Measurements from ENCODE around the gene PWWP2B. TPM values are rescaled to one million over a fixed set of nuclear protein-coding genes. Genes with fewer than 3 reads are reported as not detected.
A peak's percentile ranks its signal among the peaks of the same experiment; 100 is the strongest.

The PWWP2B gene
- total and polyA plus RNA-seq, 4 donors, result 4.8 to 12.0 (median 10.3) TPM

GRCh38 chr10:132420981-132421846, 24.2 kb downstream of the PWWP2B start:
- H3K27ac ChIP-seq (ENCODE audit: low read depth, low read length), result peak overlapping the region; percentile 64
- peaks cover 74% of the 10 kb centered on the region for H3K4me1 ChIP-seq (ENCODE audit: control insufficient read depth, insufficient read depth, low read length)
- H3K36me3 ChIP-seq (ENCODE audit: control insufficient read depth, insufficient read depth, low read length), result peaks cover 47% of the 10 kb centered on the region
- H3K4me3 ChIP-seq (ENCODE audit: low read depth, low read length), result no peak overlapping the region
- DNase-seq (ENCODE audit: low read depth in 4 of 6, low spot score in 6 of 6), result no peak
- 44% methylated on average over 33 of the region's 33 CpGs for WGBS (ENCODE audit: insufficient coverage)
- no peaks in the 10 kb centered on the region for H3K9me3 ChIP-seq (ENCODE audit: control insufficient read depth, insufficient read depth, low read length)
- H3K27me3 ChIP-seq (ENCODE audit: control insufficient read depth, insufficient read depth, low read length), result no peaks in the 10 kb centered on the region

DNA sequence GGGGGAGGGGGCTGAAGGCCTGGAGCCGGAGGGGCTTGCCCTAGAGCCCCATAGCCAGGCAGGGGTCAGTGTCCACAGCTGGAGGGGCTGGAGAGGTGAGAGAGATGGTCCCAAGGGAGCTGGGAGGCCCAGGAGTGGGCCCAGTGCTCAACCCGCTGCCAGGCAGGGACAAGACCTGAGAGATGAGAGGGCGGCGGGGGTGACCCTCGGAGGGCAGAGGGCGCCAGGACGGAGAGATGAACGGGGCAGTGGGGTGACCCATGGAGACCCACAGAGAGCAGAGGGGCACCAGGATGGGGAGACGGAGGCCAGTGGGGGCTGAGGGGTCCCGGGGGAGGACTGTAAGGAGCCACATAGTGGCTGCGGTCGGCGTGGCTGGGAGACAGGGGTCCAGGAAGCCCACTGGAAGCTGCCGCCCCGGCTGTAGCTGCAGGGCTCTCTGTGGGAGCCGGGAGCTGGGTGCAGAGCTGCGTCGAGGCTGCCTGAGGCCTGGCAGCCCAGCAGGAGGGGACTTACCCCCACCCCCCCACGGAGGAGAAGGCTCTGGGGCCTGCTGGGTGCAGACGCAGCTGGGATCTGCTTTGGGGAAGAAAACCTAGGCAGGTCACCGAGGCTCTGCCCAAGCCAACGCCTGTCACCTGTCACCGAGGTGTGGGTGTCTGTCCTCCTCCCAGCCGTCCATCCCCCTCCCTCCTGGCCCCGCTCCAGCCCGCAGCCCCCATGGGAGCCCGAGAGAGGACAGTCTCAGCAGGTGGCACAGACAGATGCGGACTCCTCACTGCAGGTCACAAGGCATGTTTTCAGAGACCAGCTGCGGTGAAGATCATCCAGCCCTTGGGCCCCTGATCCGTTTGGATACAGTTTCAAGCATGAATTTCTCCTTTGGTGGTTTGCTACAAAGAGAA, 25.1 kb downstream of the PWWP2B start:
- no peak overlapping the region for H3K4me3 ChIP-seq (ENCODE audit: low read depth, low read length)
- 70% methylated on average over 25 of the region's 30 CpGs for WGBS (ENCODE audit: insufficient coverage)
- peaks cover 38% of the 10 kb centered on the region for H3K36me3 ChIP-seq (ENCODE audit: control insufficient read depth, insufficient read depth, low read length)
- H3K27ac ChIP-seq (ENCODE audit: low read depth, low read length), result peak overlapping the region; percentile 64
- DNase-seq (ENCODE audit: low read depth in 4 of 6, low spot score in 6 of 6), result no peak
- no peaks in the 10 kb centered on the region for H3K27me3 ChIP-seq (ENCODE audit: control insufficient read depth, insufficient read depth, low read length)
- peaks cover 69% of the 10 kb centered on the region for H3K4me1 ChIP-seq (ENCODE audit: control insufficient read depth, insufficient read depth, low read length)
- no peaks in the 10 kb centered on the region for H3K9me3 ChIP-seq (ENCODE audit: control insufficient read depth, insufficient read depth, low read length)

DNA sequence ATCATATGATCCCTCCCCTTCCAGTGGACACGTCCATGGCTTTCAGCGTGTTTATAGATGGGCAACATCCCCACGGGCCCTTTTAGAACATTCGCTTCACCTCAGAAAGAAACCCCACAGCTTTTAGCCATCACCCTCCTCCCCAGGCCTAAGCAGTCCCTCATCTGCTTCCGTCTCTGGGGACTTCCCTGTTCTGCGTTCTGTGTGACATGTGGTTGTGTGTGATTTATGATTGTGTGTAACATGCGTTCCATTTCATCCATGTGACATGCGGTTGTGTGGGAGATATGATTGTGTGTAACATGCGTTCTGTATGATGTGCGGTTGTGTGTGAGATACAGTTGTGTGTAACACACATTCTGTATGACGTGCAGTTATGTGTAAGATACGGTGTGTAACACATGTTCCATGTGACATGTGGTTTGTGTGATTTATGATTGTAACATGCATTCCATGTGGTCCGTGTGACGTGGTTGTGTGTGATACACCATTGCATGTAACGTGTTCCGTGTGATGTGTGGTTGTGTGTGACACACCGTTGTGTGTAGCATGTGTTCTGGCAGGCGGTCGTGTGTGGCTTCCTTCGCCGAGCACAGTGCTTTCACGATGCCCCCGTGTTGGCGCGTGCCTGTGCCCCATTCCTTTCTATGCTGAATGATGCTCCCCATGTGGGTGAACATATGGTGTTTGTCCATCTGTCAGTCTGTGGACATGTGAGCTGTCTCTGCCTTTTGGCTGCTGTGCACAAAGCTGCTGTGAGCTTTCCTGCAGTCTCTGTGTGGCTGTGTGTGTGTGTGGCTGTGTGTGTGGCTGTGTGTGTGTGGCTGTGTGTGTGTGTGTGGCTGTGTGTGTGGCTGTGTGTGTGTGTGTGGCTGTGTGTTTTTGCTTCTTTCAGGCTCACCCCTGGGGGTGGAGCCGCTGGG, 26.2 kb downstream of the PWWP2B start:
- Histone ChIP-seq H3K4me3 (ENCODE audit: low read depth, low read length) (no peak overlapping the region), H3K27me3 (ENCODE audit: control insufficient read depth, insufficient read depth, low read length) (no peaks in the 10 kb centered on the region), H3K36me3 (ENCODE audit: control insufficient read depth, insufficient read depth, low read length) (peaks cover 28% of the 10 kb centered on the region), H3K9me3 (ENCODE audit: control insufficient read depth, insufficient read depth, low read length) (no peaks in the 10 kb centered on the region), H3K27ac (ENCODE audit: low read depth, low read length) (no peak overlapping the region), H3K4me1 (ENCODE audit: control insufficient read depth, insufficient read depth, low read length) (peaks cover 59% of the 10 kb centered on the region)
- 84% methylated on average over 21 of the region's 26 CpGs for WGBS (ENCODE audit: insufficient coverage)
- peak in 3 of 6 donors; percentile 66 to 92 (median 71) for DNase-seq (ENCODE audit: low read depth in 4 of 6, low spot score in 6 of 6)

DNA sequence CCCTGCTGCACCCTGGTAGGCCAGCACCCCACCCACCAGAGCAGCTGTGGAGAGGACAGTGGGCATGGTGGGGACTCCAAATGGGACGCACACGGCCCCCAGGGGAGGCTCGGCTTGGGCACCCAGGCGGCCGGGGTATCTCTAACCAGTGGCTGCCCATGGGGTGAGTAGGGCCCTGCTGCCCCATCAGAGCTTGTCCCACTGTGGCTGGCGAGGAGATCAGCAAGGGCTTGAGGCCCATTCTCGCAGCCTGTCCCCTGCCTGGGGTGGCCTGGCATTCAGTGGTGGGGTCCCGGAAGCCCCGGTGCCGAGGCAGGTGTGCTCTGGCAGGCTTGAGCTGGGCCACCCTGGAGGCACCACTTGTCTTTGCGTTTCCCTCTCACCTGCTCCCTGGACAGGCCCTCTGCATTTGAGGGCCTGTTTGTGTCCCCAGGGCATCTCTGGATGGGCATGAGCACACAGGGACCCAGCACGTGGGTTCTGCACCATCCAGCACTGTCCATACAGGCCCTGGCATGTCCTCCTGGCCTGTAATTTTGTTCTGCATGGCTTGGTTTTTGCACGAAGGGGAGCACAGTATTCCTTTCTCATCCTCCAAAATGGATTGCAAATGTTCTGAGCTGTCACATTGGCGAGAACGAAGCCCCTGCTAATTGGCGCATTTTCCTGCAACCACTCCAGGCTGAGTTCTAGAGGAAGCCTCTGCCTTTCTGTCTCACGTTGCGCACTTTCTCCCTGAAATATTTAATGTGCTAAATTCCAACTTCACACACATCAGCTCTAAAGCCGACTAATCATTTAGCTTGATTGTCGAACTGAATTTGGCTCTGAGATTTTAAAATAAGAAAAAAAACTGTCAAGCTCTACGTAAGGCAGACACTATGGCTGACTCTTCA, 27.2 kb downstream of the PWWP2B start:
- Histone ChIP-seq H3K27me3 (ENCODE audit: control insufficient read depth, insufficient read depth, low read length) (no peaks in the 10 kb centered on the region), H3K27ac (ENCODE audit: low read depth, low read length) (no peak overlapping the region), H3K9me3 (ENCODE audit: control insufficient read depth, insufficient read depth, low read length) (no peaks in the 10 kb centered on the region), H3K4me3 (ENCODE audit: low read depth, low read length) (no peak overlapping the region), H3K36me3 (ENCODE audit: control insufficient read depth, insufficient read depth, low read length) (peaks cover 25% of the 10 kb centered on the region), H3K4me1 (ENCODE audit: control insufficient read depth, insufficient read depth, low read length) (peaks cover 51% of the 10 kb centered on the region)
- DNase-seq (ENCODE audit: low read depth in 4 of 6, low spot score in 6 of 6), result peak in 2 of 6 donors; percentile 80
- 78% methylated on average over 18 of the region's 21 CpGs for whole genome bisulfite sequencing (ENCODE audit: insufficient coverage)

DNA sequence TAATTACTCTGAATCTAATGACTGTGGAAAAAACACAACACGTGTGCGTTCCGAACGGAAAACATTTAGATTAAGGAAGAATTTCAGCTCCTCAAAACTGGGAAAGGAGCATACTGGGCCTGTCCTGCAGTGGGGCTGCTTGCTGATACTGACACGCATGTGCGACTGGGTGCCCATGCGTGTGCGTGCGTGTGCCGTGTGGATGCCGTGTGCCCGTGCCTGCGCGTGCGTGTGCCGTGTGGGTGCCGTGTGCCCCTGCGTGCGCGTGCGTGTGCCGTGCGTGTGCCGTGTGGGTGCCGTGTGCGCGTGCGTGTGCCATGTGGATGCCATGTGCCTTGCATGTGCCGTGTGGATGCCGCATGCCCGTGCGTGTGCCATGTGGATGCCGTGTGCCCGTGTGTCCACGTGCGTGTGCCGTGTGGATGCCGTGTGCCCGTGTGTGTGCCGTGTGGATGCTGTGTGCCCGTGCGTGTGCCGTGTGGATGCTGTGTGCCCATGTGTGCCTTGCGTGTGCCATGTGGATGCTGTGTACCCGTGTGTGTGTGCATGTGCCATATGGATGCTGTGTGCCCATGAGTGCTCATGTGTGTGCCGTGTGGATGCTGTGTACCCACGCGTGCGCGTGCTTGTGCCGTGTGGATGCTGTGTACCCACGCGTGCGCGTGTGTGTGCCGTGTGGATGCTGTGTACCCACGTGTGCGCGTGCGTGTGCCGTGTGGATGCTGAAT, 28.2 kb downstream of the PWWP2B start:
- peaks cover 24% of the 10 kb centered on the region for H3K36me3 ChIP-seq (ENCODE audit: control insufficient read depth, insufficient read depth, low read length)
- no peaks in the 10 kb centered on the region for H3K9me3 ChIP-seq (ENCODE audit: control insufficient read depth, insufficient read depth, low read length)
- 96% methylated on average over 61 of the region's 61 CpGs for WGBS (ENCODE audit: insufficient coverage)
- H3K27ac ChIP-seq (ENCODE audit: low read depth, low read length), result no peak overlapping the region
- H3K4me3 ChIP-seq (ENCODE audit: low read depth, low read length), result no peak overlapping the region
- no peaks in the 10 kb centered on the region for H3K27me3 ChIP-seq (ENCODE audit: control insufficient read depth, insufficient read depth, low read length)
- peaks cover 54% of the 10 kb centered on the region for H3K4me1 ChIP-seq (ENCODE audit: control insufficient read depth, insufficient read depth, low read length)
- no peak for DNase-seq (ENCODE audit: low read depth in 4 of 6, low spot score in 6 of 6)

DNA sequence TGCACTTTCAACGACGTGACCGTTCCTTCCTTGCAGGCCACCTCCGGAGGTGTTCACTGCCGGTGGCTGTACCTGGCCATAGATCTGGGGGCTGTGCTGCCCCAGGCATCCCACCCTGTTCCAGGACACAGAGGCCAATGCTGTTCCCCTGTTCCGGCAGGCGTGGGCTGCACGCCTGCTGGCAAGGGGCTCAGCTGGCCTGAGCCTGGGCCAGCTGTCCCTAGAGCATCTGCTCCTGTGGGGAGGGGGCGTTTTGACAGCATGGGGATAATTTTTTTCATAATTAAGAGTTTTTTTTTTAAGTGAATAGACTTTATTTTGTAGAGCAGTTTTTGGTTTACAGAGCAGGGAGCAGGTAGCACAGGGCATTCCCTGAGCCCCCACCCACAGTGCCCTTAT, 28.8 kb downstream of the PWWP2B start:
- no peaks in the 10 kb centered on the region for H3K9me3 ChIP-seq (ENCODE audit: control insufficient read depth, insufficient read depth, low read length)
- no peaks in the 10 kb centered on the region for H3K27me3 ChIP-seq (ENCODE audit: control insufficient read depth, insufficient read depth, low read length)
- DNase-seq (ENCODE audit: low read depth in 4 of 6, low spot score in 6 of 6), result no peak
- WGBS (ENCODE audit: insufficient coverage), result 82% methylated on average over 7 of the region's 9 CpGs
- H3K4me3 ChIP-seq (ENCODE audit: low read depth, low read length), result no peak overlapping the region
- H3K4me1 ChIP-seq (ENCODE audit: control insufficient read depth, insufficient read depth, low read length), result peaks cover 52% of the 10 kb centered on the region
- peaks cover 20% of the 10 kb centered on the region for H3K36me3 ChIP-seq (ENCODE audit: control insufficient read depth, insufficient read depth, low read length)
- H3K27ac ChIP-seq (ENCODE audit: low read depth, low read length), result no peak overlapping the region

DNA sequence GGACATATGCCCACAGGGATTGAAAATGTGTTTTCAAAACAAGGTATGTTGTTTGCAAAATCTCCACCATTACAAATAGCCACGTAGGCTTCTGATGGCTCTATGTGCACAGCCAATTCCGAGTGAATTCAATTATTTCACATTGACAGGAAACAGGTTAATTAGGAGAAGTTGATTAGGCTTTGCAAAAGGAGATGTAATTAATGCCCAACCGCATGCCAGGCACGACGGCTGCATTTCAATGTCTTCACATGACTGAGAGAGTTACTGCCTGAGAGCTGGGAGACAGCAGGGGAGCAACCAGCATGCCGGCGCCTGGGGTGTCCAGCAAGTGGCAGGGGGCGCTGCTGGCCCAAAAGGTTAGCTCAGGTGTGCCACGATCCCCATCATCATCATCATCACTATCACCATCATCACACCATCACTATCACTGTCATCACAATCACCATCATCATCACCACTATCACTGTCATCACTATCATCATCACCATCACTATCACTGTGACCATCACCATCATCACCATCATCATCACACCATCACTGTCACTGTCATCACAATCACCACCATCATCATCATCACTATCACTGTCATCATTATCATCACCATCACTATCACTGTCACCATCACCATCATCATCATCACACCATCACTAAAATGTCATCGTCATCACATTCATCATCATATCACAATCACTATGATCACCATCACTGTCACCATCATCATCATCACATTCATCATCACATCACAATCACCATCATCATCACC, 30.2 kb downstream of the PWWP2B start:
- Histone ChIP-seq H3K4me3 (ENCODE audit: low read depth, low read length) (no peak overlapping the region), H3K27me3 (ENCODE audit: control insufficient read depth, insufficient read depth, low read length) (no peaks in the 10 kb centered on the region), H3K9me3 (ENCODE audit: control insufficient read depth, insufficient read depth, low read length) (no peaks in the 10 kb centered on the region), H3K36me3 (ENCODE audit: control insufficient read depth, insufficient read depth, low read length) (peaks cover 14% of the 10 kb centered on the region), H3K27ac (ENCODE audit: low read depth, low read length) (no peak overlapping the region), H3K4me1 (ENCODE audit: control insufficient read depth, insufficient read depth, low read length) (peaks cover 45% of the 10 kb centered on the region)
- peak in 2 of 6 donors; percentile 55 to 61 for DNase-seq (ENCODE audit: low read depth in 4 of 6, low spot score in 6 of 6)
- WGBS (ENCODE audit: insufficient coverage), result 58% methylated on average over 9 of the region's 10 CpGs

Measured in spinal cord (tissue), 10 donors.